K562 (cell line): ENCODE results near the gene EIF5. TPM values are rescaled to one million over a fixed set of nuclear protein-coding genes. Genes with fewer than 3 reads are reported as not detected.

Experiments used
- CHD4 ChIP-seq: fragments of 200-600 bp; sonication (generic); IDR thresholded peaks from 3 replicates; pipeline ENCODE4 v1.6.1; 2012; ENCODE audit warnings: low read depth, mild to moderate bottlenecking, mixed read lengths, low read length, inconsistent platforms; ENCODE audit not compliant: insufficient read depth, insufficient replicate concordance, poor library complexity, severe bottlenecking
- CREM ChIP-seq: IDR thresholded peaks from 2 replicates; pipeline ENCODE4 v1.6.1; 2014; ENCODE audit warnings: antibody characterized with exemption, low read depth
- E2F8 ChIP-seq: fragments of 450-650 bp; IDR thresholded peaks from 2 replicates; pipeline ENCODE4 v1.7.1; 2018; ENCODE audit warnings: mild to moderate bottlenecking, low read depth; ENCODE audit not compliant: partially characterized antibody
- FOXJ3 ChIP-seq: sonication (generic); formaldehyde crosslinking; IDR thresholded peaks from 2 replicates; pipeline ENCODE4 v1.4.0; 2020; ENCODE audit warnings: mild to moderate bottlenecking, missing genetic modification reagents
- ILK ChIP-seq: fragments of 450-650 bp; IDR thresholded peaks from 2 replicates; pipeline ENCODE4 v1.6.1; 2016; ENCODE audit warnings: missing genetic modification characterization, low read depth, mild to moderate bottlenecking, missing compliant biosample characterization, moderate library complexity, borderline replicate concordance
- MBD2 ChIP-seq: sonication (generic); IDR thresholded peaks from 2 replicates; pipeline ENCODE4 v1.6.1; 2016; ENCODE audit warnings: low read depth, borderline replicate concordance
- MTA3 ChIP-seq: fragments of 450-650 bp; formaldehyde crosslinking; IDR thresholded peaks from 2 replicates; pipeline ENCODE4 v1.6.1; 2017; ENCODE audit warnings: mild to moderate bottlenecking, borderline replicate concordance
- NFIC ChIP-seq: fragments of 450-650 bp; IDR thresholded peaks from 2 replicates; pipeline ENCODE4 v1.6.1; 2017; ENCODE audit warnings: mild to moderate bottlenecking, inconsistent platforms
- NKRF ChIP-seq: fragments of 450-650 bp; IDR thresholded peaks from 2 replicates; pipeline ENCODE4 v1.6.1; 2016; ENCODE audit warnings: borderline replicate concordance
- RFX7 ChIP-seq: fragments of 250-450 bp; sonication (Bioruptor Pico); IDR thresholded peaks from 2 replicates; pipeline ENCODE4 v1.5.1; 2021; ENCODE audit warnings: mild to moderate bottlenecking
- SMC3 ChIP-seq: conservative IDR thresholded peaks from 2 replicates; pipeline ENCODE4 v1.6.1; 2011; ENCODE audit warnings: low read depth, low read length, improper control_type of control experiment; ENCODE audit not compliant: insufficient read depth
- TFAP4 ChIP-seq: sonication (generic); formaldehyde crosslinking; IDR thresholded peaks from 2 replicates; pipeline ENCODE4 v1.8.0; 2022; ENCODE audit warnings: missing genetic modification reagents, mild to moderate bottlenecking, moderate library complexity, borderline replicate concordance
- TGIF2 ChIP-seq: sonication (generic); formaldehyde crosslinking; IDR thresholded peaks from 2 replicates; pipeline ENCODE4 v1.8.1; 2022; ENCODE audit warnings: mild to moderate bottlenecking, missing genetic modification reagents, moderate library complexity
- XRCC4 ChIP-seq: IDR thresholded peaks from one replicate; pipeline ENCODE4 v1.6.1; 2011; ENCODE audit not compliant: insufficient read depth, insufficient read length; ENCODE audit errors: extremely low read depth
- ZNF589 ChIP-seq: fragments of 200-800 bp; sonication (Bioruptor generic); IDR thresholded peaks from 2 replicates; pipeline ENCODE4 v1.6.1; 2016; ENCODE audit warnings: low read depth, missing genetic modification characterization, missing compliant biosample characterization
- ZNF740 ChIP-seq, 3 experiments: fragments of 200-800 bp in 1 of 3; sonication (Bioruptor generic) in 1 of 3; sonication (generic) in 1 of 3; formaldehyde crosslinking in 1 of 3; IDR thresholded peaks; 2 replicates each; pipeline versions ENCODE4 v1.6.1 to v1.8.0; 2016 to 2022; ENCODE audit warnings: mild to moderate bottlenecking in 2 of 3, missing compliant biosample characterization in 2 of 3, missing genetic modification characterization in 2 of 3, missing genetic modification reagents in 1 of 3
- polyA plus RNA-seq, 8 experiments: library from polyadenylated mRNA; depleted of rRNA in 4 of 8; stranded (reverse) in 5 of 8; unstranded in 3 of 8; fragments of >200 nt; fragmentation: Nextera tagmentation in 2 of 8; fragmentation: Illumina TruSeq in 1 of 8; extraction: Ambion mirVana in 2 of 8; extraction: Trizol in 1 of 8; gene quantifications; 2 replicates each; pipeline versions ENCODE4 v1.2.1 to v1.2.3, GENCODE V29; 2011 to 2014; ENCODE audit warnings: inconsistent platforms in 1 of 8, missing spikeins in 1 of 8
- total RNA-seq, 7 experiments: library from RNA; depleted of rRNA in 6 of 7; stranded (reverse); fragments of >200 nt in 6 of 7; fragmentation: Illumina TruSeq in 2 of 7; extraction: Trizol in 2 of 7; gene quantifications; 2 replicates each; pipeline versions ENCODE4 v1.2.1 to v1.2.3, GENCODE V29; 2011 to 2021; ENCODE audit warnings: low replicate concordance in 1 of 7

The EIF5 gene
- total and polyA plus RNA-seq, 9 of the 15 experiments (the other 6 are each of a cell fraction or from before 2014, with no cell fraction given): 92.7 to 442 (median 190) TPM

- TF ChIP-seq ZNF740 (CRISPR knock-in tag; IDR thresholded peaks at IDR 0.05): no peak
- no peak for TF ChIP-seq ZNF740 (tag; IDR thresholded peaks at IDR 0.05)
- TF ChIP-seq CREM: peak; percentile 67
- peak; percentile 72; the same call in 1 of the 2 replicates for TF ChIP-seq TFAP4
- TF ChIP-seq ILK (tag): no peak
- no peak for TF ChIP-seq XRCC4
- no peak for TF ChIP-seq E2F8
- peak; percentile 75 for TF ChIP-seq NFIC
- no peak; the same call in 1 of the 2 replicates for TF ChIP-seq MBD2
- TF ChIP-seq NKRF: no peak
- TF ChIP-seq MTA3: peak; percentile 53; the same call in 1 of the 2 replicates
- TF ChIP-seq FOXJ3: no peak
- peak; percentile 81; the same call in 1 of the 2 replicates for TF ChIP-seq ZNF589
- no peak for TF ChIP-seq RFX7 (CRISPR knock-in tag)
- TF ChIP-seq SMC3: no peak
- no peak for TF ChIP-seq TGIF2 (CRISPR knock-in tag)
- TF ChIP-seq CHD4: no peak
Observed at GRCh38 chr14:103314496-103315277, 19.4 kb upstream of the EIF5 start (continued).
